COR-L47 (cell line): ENCODE measurements around the gene AVEN.
"Not testable (repeated sequence)": the region's sequence is repeated elsewhere in the genome, so short reads cannot be mapped to it uniquely, and the experiment has no call there.

Source experiments
- DNase-seq: peaks from one replicate; lab custom pipeline; 2025; lab: John Stamatoyannopoulos, UW

Gene AVEN

DNA sequence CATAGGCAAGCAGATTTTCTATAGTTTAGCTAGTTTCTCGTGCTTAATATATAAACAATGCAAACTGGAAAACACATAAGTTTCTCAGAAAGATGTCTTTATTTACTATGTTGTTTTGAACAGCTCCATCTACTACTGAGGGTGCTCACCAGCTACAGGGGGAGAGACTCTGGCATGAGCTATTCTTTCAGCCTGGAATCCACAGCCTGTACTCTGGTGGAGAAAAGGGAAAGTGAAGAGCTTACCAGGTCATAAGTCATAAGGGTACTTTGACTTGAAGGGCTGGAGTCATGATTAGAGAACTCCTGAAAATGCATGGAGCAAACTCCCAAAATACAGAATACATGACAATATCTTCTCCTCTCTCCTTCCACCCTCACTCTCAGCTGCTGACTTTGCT lies 4.4 kb upstream of the AVEN start:
- no peak for DNase-seq

- DNase-seq, result no peak
These were observed 748 bp upstream of the AVEN start for GRCh38 chr15:34039790-34040113.

- DNase-seq, result peak; percentile 66
These were observed 757 bp downstream of the AVEN start for GRCh38 chr15:34038023-34038870.

- DNase-seq, result no peak
These were observed 6.8 kb downstream of the AVEN start for GRCh38 chr15:34031987-34032760.

- no peak for DNase-seq
These were observed 11.4 kb downstream of the AVEN start for GRCh38 chr15:34027606-34028005.

DNA sequence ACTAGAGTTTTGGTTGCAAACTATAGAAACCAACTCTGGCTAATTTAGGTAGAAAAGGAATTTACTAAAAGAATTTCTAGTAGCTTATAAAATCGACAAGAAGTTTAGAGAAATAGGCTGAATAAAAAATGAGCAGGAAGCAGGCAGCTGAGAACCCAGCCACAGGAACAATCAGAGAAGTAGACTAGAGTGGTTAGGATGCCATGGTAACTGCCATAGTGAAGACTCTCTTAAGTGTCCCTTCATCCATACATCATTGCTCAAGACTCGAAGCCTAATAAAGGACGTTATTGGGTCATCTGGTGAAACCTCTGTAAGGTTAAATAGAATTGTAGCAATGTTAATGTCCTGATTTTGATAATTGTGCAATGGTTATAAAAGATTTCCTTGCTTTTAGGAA lies 13.8 kb downstream of the AVEN start:
- no peak for DNase-seq

GRCh38 chr15:34023907-34024306 lies 15.1 kb downstream of the AVEN start:
- DNase-seq, result no peak

DNA sequence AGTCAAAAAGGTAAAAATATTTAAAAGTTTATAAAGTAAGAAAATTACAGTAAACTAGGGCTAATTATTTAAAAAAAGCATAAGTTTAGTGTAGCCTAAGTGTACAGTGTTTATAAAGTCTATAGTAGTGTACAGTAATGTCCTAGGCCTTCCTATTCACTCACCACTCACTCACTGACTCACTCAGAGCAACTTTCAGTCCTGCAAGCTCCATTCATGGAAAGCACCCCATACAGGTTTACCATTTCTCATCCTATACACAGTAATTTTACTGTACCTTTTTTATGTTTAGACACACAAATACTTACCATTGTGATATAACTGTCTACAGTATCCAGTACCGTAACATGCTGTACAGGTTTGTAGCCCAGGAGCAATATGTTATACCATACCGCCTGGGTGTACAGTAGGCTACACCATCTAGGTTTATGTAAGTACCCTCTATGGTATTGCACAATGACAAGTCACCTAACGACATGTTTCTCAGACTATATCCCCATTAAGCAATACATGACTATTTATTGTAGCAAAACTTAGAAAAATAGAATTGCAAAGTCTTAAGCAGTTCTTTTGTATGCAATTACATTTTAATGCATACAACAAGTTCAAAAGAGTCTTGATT lies 19.5 kb downstream of the AVEN start:
- no peak for DNase-seq

DNA sequence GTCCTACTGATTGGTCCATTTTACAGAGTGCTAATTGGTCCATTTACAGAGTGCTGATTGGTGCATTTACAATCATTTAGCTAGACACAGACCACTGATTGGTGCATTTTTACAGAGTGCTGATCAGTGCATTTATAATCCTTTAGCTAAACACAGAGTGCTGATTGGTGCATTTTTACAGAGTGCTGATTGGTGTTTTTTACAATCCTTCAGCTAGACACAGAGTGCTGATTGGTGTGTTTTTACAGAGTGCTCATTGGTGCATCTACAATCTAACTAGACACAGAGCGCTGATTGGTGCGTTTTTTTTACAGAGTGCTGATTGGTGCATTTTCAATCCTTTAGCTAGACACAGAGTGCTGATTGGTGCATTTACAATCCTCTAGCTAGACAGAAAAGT lies 20.3 kb downstream of the AVEN start:
- DNase-seq, result not testable (repeated sequence)

DNA sequence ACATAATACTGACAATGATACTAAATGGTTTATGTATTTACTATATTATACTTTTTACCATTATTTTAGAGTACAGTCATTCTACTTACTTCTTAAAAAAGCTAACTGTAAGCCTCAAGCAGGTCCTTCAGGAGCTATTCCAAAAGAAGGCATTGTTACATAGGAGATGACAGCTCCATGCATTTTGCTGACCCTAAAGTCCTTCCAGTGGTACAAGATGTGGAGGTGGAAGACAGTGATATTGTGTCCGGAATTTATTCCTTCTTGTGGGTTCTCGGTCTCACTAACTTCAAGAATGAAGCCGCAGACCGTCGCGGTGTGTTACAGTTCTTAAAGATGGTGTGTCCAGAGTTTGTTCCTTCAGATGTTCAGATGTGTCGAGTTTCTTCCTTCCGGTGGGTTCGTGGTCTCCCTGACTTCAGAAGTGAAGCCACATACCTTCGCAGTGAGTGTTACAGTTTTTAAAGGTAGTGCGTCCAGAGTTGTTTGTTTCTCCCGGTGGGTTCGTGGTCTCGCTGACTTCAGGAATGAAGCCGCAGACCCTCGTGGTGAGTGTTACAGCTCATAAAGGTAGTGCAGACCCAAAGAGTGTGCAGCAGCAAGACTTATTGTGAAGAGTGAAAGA lies 20.9 kb downstream of the AVEN start:
- no peak for DNase-seq

DNA sequence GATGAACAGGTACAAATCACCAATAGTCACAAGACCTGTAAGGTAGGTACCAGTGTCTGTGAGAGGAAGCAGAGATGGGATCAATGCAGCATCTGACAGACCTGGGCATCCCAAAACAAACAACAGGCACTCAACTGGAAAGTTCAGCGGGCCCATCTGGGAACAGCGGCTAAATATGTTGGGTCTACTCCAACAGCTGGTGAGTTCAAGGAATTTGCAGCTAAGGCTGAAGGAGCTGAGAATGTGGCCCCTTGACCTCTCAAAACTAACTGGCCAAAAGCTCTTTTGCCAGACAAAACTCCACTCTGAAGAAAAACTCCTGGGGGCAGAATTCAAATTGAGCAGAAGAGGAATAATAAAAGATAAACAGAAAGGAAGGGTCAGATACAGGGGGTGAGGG lies 24.4 kb downstream of the AVEN start:
- DNase-seq, result no peak

DNA sequence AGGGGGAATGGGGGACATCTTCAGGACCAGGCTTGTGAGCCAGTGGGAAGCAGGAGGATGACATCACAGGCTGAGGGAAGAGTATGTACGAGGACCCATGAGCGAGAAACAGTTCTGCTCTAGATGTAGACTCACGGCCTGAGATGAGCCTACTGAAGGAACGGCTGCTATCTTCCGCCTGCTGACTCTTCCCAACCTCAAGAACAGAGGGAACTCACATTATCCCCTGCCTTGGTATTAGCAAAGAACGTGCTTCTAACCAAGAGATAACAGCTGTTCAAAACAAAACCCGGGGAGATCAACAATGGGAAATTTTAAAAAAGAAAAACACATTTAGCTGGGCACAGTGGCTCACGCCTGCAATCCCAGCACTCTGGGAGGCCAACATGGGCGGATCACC lies 25.3 kb downstream of the AVEN start:
- no peak for DNase-seq

GRCh38 chr15:34012461-34013028 lies 26.5 kb downstream of the AVEN start:
- DNase-seq, result no peak

DNA sequence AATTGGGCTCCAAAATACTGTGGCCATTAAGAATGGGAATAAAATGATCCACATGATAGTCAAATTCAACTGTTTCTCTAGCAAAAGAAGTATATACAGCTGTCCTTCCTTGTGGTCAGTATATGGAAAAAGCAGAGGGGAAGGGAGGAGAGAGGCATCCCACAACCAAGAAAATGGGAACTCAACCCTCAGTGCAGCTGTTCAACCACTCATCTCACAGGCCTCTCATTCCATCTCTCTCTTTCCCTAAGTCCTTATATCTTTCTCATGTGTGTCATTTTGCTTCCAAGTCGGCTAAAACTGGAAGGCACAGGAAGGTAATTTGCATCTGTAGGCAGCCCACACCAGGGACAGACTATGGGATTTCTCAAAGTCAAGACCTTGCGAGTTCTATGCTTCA lies 27.5 kb downstream of the AVEN start:
- DNase-seq, result no peak

DNA sequence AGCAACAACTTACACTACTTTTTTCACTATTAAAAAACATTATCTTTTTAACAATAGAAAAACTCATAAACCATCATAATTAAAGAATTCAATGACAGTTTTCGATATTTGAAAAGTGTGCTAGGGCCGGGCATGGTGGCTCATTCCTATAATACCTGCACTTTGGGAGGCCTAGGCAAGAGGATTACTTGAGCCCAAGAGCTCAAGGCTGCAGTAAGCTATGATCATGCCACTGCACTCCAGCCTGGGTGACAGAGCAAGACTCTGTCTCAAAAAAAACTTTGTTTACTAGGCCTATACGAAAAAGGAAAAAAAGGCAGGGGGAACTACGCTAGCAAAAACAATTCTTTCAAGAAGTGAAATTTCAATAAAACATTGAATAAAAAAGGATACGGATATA lies 28.1 kb downstream of the AVEN start:
- DNase-seq, result no peak

- DNase-seq, result no peak
These were observed 29.3 kb downstream of the AVEN start for GRCh38 chr15:34009656-34010055.

- no peak for DNase-seq
These were observed 32.6 kb downstream of the AVEN start for GRCh38 chr15:34006381-34006780.

- no peak for DNase-seq
These were observed 37.5 kb downstream of the AVEN start for GRCh38 chr15:34001536-34001935.

DNA sequence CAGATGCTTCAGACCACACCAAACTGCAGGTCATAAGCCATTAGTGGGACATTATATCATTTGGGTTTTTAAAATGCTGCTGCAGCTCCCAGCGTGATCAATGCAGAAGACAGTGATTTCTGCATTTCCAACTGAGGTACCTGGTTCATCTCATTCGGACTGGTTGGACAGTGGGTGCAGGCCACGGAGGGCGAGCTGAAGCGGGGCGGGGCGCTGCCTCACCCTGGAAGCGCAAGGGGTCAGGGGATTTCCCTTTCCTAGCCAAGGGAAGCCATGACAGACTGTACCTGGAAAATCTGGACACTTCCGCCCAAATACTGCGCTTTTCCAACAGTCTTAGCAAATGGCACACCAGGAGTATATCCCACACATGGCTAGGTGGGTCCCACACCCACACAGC lies 43.3 kb downstream of the AVEN start:
- not testable (repeated sequence) for DNase-seq

DNA sequence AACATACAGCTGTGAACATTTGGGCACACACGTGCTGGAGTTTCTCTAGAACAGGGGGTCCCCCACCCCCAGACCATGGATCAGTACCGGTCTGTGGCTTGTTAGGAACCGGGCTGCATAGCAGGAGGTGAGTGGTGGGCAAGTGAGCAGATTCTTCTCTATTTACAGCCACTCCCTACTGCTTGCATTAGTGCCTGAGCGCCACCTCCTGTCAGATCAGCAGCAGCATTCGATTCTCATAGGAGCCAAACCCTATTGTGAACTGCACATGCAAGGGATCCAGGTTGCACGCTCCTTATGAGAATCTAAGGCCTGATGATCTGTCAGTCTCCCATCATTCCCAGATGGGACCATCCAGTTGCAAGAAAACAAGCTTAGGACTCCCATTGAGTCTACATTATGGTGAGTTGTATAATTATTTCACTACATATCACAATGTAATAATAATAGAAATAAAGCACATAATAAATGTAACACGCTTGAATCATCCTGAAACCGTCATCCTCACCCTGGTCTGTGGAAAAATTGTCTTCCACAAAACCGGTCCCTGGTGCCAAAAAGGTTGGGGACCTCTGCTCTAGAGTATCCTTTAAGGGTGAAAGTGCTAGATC lies 44.9 kb downstream of the AVEN start:
- peak; percentile 25 for DNase-seq

DNA sequence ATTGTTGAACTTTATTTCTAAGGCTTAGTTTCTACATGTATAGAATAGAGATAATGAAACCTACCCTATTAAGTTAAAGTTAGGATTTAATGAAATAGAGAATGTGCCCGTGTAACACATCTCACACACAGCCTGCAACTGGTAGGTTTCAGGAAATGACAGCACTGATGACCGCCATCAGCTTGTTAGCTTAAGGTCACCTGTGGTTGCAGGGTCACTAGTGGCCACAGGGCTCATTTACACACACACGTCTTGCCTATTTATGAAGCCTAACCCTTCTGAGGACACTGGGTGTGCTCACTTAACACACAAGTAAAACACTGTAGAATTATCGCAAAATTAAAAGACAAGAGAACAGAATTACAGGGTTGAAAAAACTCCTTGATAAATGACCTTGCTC lies 50.6 kb downstream of the AVEN start:
- no peak for DNase-seq

DNA sequence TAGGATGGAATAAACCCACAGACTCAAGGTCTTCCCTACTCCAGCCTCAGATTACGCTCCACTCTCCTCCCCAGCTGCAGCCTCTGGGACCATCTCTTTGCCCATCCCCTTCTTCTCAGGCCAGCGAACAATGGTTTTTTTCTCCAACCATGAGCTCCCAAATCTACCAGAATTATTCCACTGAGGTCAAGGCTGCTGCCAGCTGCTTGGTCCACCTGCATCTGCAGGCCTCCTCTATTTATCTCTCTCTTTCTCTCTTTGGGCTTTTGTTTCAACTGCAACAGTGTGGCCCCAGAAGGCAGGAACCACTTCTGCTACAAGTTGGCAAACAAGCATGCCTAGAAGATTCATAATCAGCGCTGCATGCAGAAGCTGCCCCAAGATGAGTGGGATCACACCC lies 51.6 kb downstream of the AVEN start:
- DNase-seq, result no peak
